Esophagus squamous epithelium (tissue), 4 donors: Measurements from ENCODE around the gene COQ8A.

ENCODE experiments used
- CTCF ChIP-seq, 6 experiments: fragments of 450-650 bp in 4 of 6; fragments of 200-600 bp in 2 of 6; sonication (generic) in 2 of 6; IDR thresholded peaks; one replicate each; pipeline ENCODE4 v1.5.1; 2016 to 2019; ENCODE audit warnings: antibody characterized with exemption in 6 of 6, mild to moderate bottlenecking in 4 of 6, moderate library complexity in 4 of 6
- POLR2A ChIP-seq, 4 donors: fragments of 450-650 bp; IDR thresholded peaks; one replicate each; pipeline ENCODE4 v1.6.1; 2017; ENCODE audit warnings: antibody characterized with exemption in 4 of 4, mild to moderate bottlenecking in 4 of 4, moderate library complexity in 3 of 4

- TF ChIP-seq CTCF (IDR thresholded peaks at IDR 0.05) (no peak), POLR2A (IDR thresholded peaks at IDR 0.05) (no peak)
Observed at GRCh38 chr1:226945106-226945857, 5.2 kb downstream of the COQ8A start.
